Naive thymus-derived CD8-positive, alpha-beta T cell (primary cell): Measurements from ENCODE around the gene NHSL1. TPM values are rescaled to one million over a fixed set of nuclear protein-coding genes. Genes with fewer than 3 reads are reported as not detected.

ENCODE experiments used
- ATAC-seq, 2 donors: fragments of 150-1000 bp; cut with Tn5 transposase in 1 of 2; sonication (Bioruptor Pico), chemical (Tn5 transposase) in 1 of 2; 1 replicate in 1 of 2; 2 replicates in 1 of 2; pipeline ENCODE4 v1.10.0; 2021; ENCODE audit warnings: mild to moderate bottlenecking in 2 of 2, moderate library complexity in 2 of 2
- POLR2A ChIA-PET: fragments of 350-600 bp; sonication (Branson Sonifier 250); formaldehyde crosslinking; loops from one replicate; lab custom pipeline; 2021; ENCODE audit warnings: antibody characterized with exemption; lab: Charles Lee
- DNase-seq, 10 donors: peaks; one replicate each; pipeline versions ENCODE4 v3.0.0 to v3.0.0-alpha.2; 2020 to 2022
- H3K27ac Mint-ChIP-seq, 10 donors: one replicate each; pipeline ENCODE4 v1.8.0; 2020 to 2022; ENCODE audit warnings: mild to moderate bottlenecking in 10 of 10, mixed read lengths in 10 of 10, moderate library complexity in 4 of 10, inconsistent platforms in 1 of 10
- H3K27me3 Mint-ChIP-seq, 5 donors: one replicate each; pipeline ENCODE4 v1.8.0; 2021 to 2022; ENCODE audit warnings: mixed read lengths in 5 of 5
- H3K36me3 Mint-ChIP-seq, 3 donors: one replicate each; pipeline ENCODE4 v1.8.0; 2020 to 2022; ENCODE audit warnings: mixed read lengths in 3 of 3, mild to moderate bottlenecking in 2 of 3, inconsistent platforms in 1 of 3
- H3K4me1 Mint-ChIP-seq, 4 donors: one replicate each; pipeline ENCODE4 v1.8.0; 2021 to 2022; ENCODE audit warnings: mixed read lengths in 4 of 4
- H3K4me3 Mint-ChIP-seq, 10 donors: one replicate each; pipeline ENCODE4 v1.8.0; 2020 to 2022; ENCODE audit warnings: mild to moderate bottlenecking in 10 of 10, mixed read lengths in 10 of 10, moderate library complexity in 6 of 10, inconsistent platforms in 1 of 10
- H3K9me3 Mint-ChIP-seq, 9 donors: one replicate each; pipeline ENCODE4 v1.8.0; 2020 to 2022; ENCODE audit warnings: mixed read lengths in 9 of 9, mild to moderate bottlenecking in 3 of 9, inconsistent platforms in 1 of 9, moderate library complexity in 1 of 9
- polyA plus RNA-seq, 3 donors: library from polyadenylated mRNA; unstranded; fragments of 300-500 nt; fragmentation: Illumina TruSeq; gene quantifications; one replicate each; pipeline ENCODE4 v1.2.3, GENCODE V29; 2021
- total RNA-seq, 8 experiments: library from RNA in 2 of 8; stranded (reverse) in 2 of 8; gene quantifications; one replicate each; pipeline ENCODE4 v1.2.3 and lab custom pipeline; 2021 to 2026

NHSL1 gene
- total and polyA plus RNA-seq, 5 experiments from 2014 or later: 0.05 to 0.08 TPM; not detected in 3

- H3K27me3 Mint-ChIP-seq: peaks cover 0 to 14% (median 4%) of the 10 kb centered on the region in 5 donors
- no peak for DNase-seq
- no peaks in the 10 kb centered on the region for H3K9me3 Mint-ChIP-seq
- no peaks in the 10 kb centered on the region for H3K4me1 Mint-ChIP-seq
- H3K4me3 Mint-ChIP-seq: no peak overlapping the region
- no peak for ATAC-seq
- H3K36me3 Mint-ChIP-seq: no peaks in the 10 kb centered on the region
- POLR2A ChIA-PET: no interaction called here
- H3K27ac Mint-ChIP-seq: peak overlapping the region in 1 of 10 donors; percentile 3
These were observed 13.6 kb downstream of the NHSL1 start for GRCh38 chr6:138485586-138486248.

GRCh38 chr6:138485005-138485545 lies 14.2 kb downstream of the NHSL1 start:
- POLR2A ChIA-PET: no interaction called here
- Mint-ChIP-seq H3K27ac (no peak overlapping the region), H3K36me3 (no peaks in the 10 kb centered on the region), H3K27me3 (peaks cover 0 to 14% (median 4%) of the 10 kb centered on the region in 5 donors), H3K4me3 (no peak overlapping the region), H3K9me3 (no peaks in the 10 kb centered on the region), H3K4me1 (no peaks in the 10 kb centered on the region)
- ATAC-seq: no peak
- no peak for DNase-seq

- no peaks in the 10 kb centered on the region for H3K4me1 Mint-ChIP-seq
- no peak overlapping the region for H3K4me3 Mint-ChIP-seq
- H3K27ac Mint-ChIP-seq: no peak overlapping the region
- no peaks in the 10 kb centered on the region for H3K9me3 Mint-ChIP-seq
- H3K27me3 Mint-ChIP-seq: peaks cover 0 to 15% (median 4%) of the 10 kb centered on the region in 5 donors
- ATAC-seq: no peak
- H3K36me3 Mint-ChIP-seq: no peaks in the 10 kb centered on the region
- POLR2A ChIA-PET: no interaction called here
- DNase-seq: no peak
These were observed 15.1 kb downstream of the NHSL1 start for GRCh38 chr6:138484018-138484731.

GRCh38 chr6:138482816-138483215 lies 16.5 kb downstream of the NHSL1 start:
- Mint-ChIP-seq H3K36me3 (no peaks in the 10 kb centered on the region), H3K9me3 (no peaks in the 10 kb centered on the region), H3K4me3 (no peak overlapping the region), H3K27ac (no peak overlapping the region), H3K4me1 (no peaks in the 10 kb centered on the region), H3K27me3 (peaks cover 0 to 15% (median 4%) of the 10 kb centered on the region in 5 donors)
- ATAC-seq: no peak
- POLR2A ChIA-PET: no interaction called here
- no peak for DNase-seq

GRCh38 chr6:138480279-138480949 lies 18.9 kb downstream of the NHSL1 start:
- no peak overlapping the region for H3K27ac Mint-ChIP-seq
- no peak for DNase-seq
- no peak for ATAC-seq
- no peak overlapping the region for H3K4me3 Mint-ChIP-seq
- POLR2A ChIA-PET: no interaction called here
- H3K9me3 Mint-ChIP-seq: no peaks in the 10 kb centered on the region
- H3K4me1 Mint-ChIP-seq: no peaks in the 10 kb centered on the region
- no peaks in the 10 kb centered on the region for H3K36me3 Mint-ChIP-seq
- peaks cover 0 to 4% (median 0%) of the 10 kb centered on the region in 5 donors for H3K27me3 Mint-ChIP-seq

- Mint-ChIP-seq H3K9me3 (no peaks in the 10 kb centered on the region), H3K27ac (no peak overlapping the region), H3K27me3 (peaks cover 0 to 4% (median 0%) of the 10 kb centered on the region in 5 donors), H3K4me3 (no peak overlapping the region), H3K36me3 (no peaks in the 10 kb centered on the region), H3K4me1 (no peaks in the 10 kb centered on the region)
- ATAC-seq (no peak), DNase-seq (no peak)
- POLR2A ChIA-PET: no interaction called here
These were observed 21.3 kb downstream of the NHSL1 start for GRCh38 chr6:138477913-138478539.

- Mint-ChIP-seq H3K27me3 (peaks cover 0 to 4% (median 2%) of the 10 kb centered on the region in 5 donors), H3K4me1 (no peaks in the 10 kb centered on the region), H3K9me3 (no peaks in the 10 kb centered on the region), H3K4me3 (no peak overlapping the region), H3K27ac (no peak overlapping the region), H3K36me3 (no peaks in the 10 kb centered on the region)
- DNase-seq: no peak
- POLR2A ChIA-PET: no interaction called here
- ATAC-seq: no peak
These were observed 23.2 kb downstream of the NHSL1 start for GRCh38 chr6:138476116-138476515.

GRCh38 chr6:138473144-138473543 lies 26.1 kb downstream of the NHSL1 start:
- POLR2A ChIA-PET: no interaction called here
- ATAC-seq: no peak
- H3K27ac Mint-ChIP-seq: no peak overlapping the region
- H3K4me1 Mint-ChIP-seq: no peaks in the 10 kb centered on the region
- peaks cover 0 to 11% (median 3%) of the 10 kb centered on the region in 5 donors for H3K27me3 Mint-ChIP-seq
- DNase-seq: no peak
- no peak overlapping the region for H3K4me3 Mint-ChIP-seq
- no peaks in the 10 kb centered on the region for H3K36me3 Mint-ChIP-seq
- H3K9me3 Mint-ChIP-seq: no peaks in the 10 kb centered on the region

- Mint-ChIP-seq H3K36me3 (no peaks in the 10 kb centered on the region), H3K27me3 (peaks cover 0 to 11% (median 3%) of the 10 kb centered on the region in 5 donors), H3K9me3 (no peaks in the 10 kb centered on the region), H3K27ac (no peak overlapping the region), H3K4me1 (no peaks in the 10 kb centered on the region), H3K4me3 (no peak overlapping the region)
- ATAC-seq (no peak), DNase-seq (no peak)
- POLR2A ChIA-PET: no interaction called here
These were observed 30.8 kb downstream of the NHSL1 start for GRCh38 chr6:138468320-138469015.

- DNase-seq (no peak), ATAC-seq (no peak)
- POLR2A ChIA-PET: no interaction called here
- H3K27me3 Mint-ChIP-seq: peaks cover 0 to 11% (median 3%) of the 10 kb centered on the region in 5 donors
- H3K4me3 Mint-ChIP-seq: no peak overlapping the region
- H3K27ac Mint-ChIP-seq: no peak overlapping the region
- no peaks in the 10 kb centered on the region for H3K4me1 Mint-ChIP-seq
- no peaks in the 10 kb centered on the region for H3K36me3 Mint-ChIP-seq
- H3K9me3 Mint-ChIP-seq: no peaks in the 10 kb centered on the region
These were observed 31.4 kb downstream of the NHSL1 start for GRCh38 chr6:138467901-138468300.

GRCh38 chr6:138465007-138465645 lies 34.2 kb downstream of the NHSL1 start:
- no peak overlapping the region for H3K4me3 Mint-ChIP-seq
- H3K9me3 Mint-ChIP-seq: peaks cover 0 to 20% (median 0%) of the 10 kb centered on the region in 9 donors
- H3K27me3 Mint-ChIP-seq: peaks cover 0 to 11% (median 1%) of the 10 kb centered on the region in 5 donors
- H3K27ac Mint-ChIP-seq: no peak overlapping the region
- ATAC-seq (no peak), DNase-seq (no peak)
- H3K36me3 Mint-ChIP-seq: peaks cover 0 to 3% (median 0%) of the 10 kb centered on the region in 3 donors
- H3K4me1 Mint-ChIP-seq: peaks cover 0 to 2% (median 0%) of the 10 kb centered on the region in 4 donors
- POLR2A ChIA-PET: interaction anchor here (0.7 to 1.1 kb wide), 2 partner anchors 10 to 24 kb away, joined by 3 to 4 read pairs; no protein-coding TSS in a partner anchor
